Keratinocyte (primary cell): ENCODE data around the gene BDKRB2. TPM values are rescaled to one million over a fixed set of nuclear protein-coding genes. Genes with fewer than 3 reads are reported as not detected.

Experiments used
- DNase-seq: peaks from one replicate; pipeline ENCODE4 v3.0.0-alpha.2; 2011; ENCODE audit warnings: low read depth, missing footprints, low spot score
- FAIRE-seq: peaks from 2 replicates; lab custom pipeline; 2011; peaks lifted over from hg19 to GRCh38; lab: Jason Lieb, UNC
- H2AFZ ChIP-seq: 2 replicates; pipeline ENCODE4 v1.6.0; 2012; ENCODE audit warnings: low read length, control low read depth, inconsistent platforms; ENCODE audit not compliant: control insufficient read depth
- H3K27ac ChIP-seq: 2 replicates; pipeline ENCODE4 v1.5.1; 2011; ENCODE audit warnings: low read length; ENCODE audit not compliant: control insufficient read depth, insufficient read depth
- H3K27me3 ChIP-seq: 3 replicates; pipeline ENCODE4 v1.6.0; 2011; ENCODE audit warnings: low read length; ENCODE audit not compliant: control insufficient read depth, insufficient read depth; ENCODE audit errors: extremely low read depth
- H3K36me3 ChIP-seq, 2 experiments: 2 replicates in 1 of 2; 3 replicates in 1 of 2; pipeline ENCODE4 v1.5.1; 2011; ENCODE audit warnings: low read length in 2 of 2, mild to moderate bottlenecking in 1 of 2; ENCODE audit not compliant: control insufficient read depth in 2 of 2, insufficient read depth in 2 of 2; ENCODE audit errors: extremely low read depth in 1 of 2
- H3K4me1 ChIP-seq: 3 replicates; pipeline ENCODE4 v1.5.1; 2011; ENCODE audit warnings: low read length; ENCODE audit not compliant: control insufficient read depth, insufficient read depth; ENCODE audit errors: extremely low read depth
- H3K4me2 ChIP-seq: 3 replicates; pipeline ENCODE4 v1.6.0; 2011; ENCODE audit warnings: low read depth, low read length; ENCODE audit not compliant: control insufficient read depth, insufficient read depth; ENCODE audit errors: extremely low read depth
- H3K4me3 ChIP-seq, 3 experiments: fragments of 200-600 bp in 1 of 3; sonication (generic) in 1 of 3; 2 replicates in 2 of 3; 3 replicates in 1 of 3; pipeline ENCODE4 v1.5.1; 2011 to 2016; ENCODE audit warnings: low read length in 3 of 3, mild to moderate bottlenecking in 3 of 3, control low read depth in 2 of 3, inconsistent platforms in 1 of 3, low read depth in 1 of 3, mixed read lengths in 1 of 3, mixed run types in 1 of 3, moderate library complexity in 1 of 3; ENCODE audit not compliant: control insufficient read depth in 2 of 3, insufficient read depth in 2 of 3; ENCODE audit errors: extremely low read depth in 1 of 3
- H3K79me2 ChIP-seq: 2 replicates; pipeline ENCODE4 v1.6.0; 2012; ENCODE audit warnings: low read length; ENCODE audit not compliant: control insufficient read depth, insufficient read depth
- H3K9ac ChIP-seq: 3 replicates; pipeline ENCODE4 v1.6.0; 2011; ENCODE audit warnings: low read length; ENCODE audit not compliant: control insufficient read depth, insufficient read depth; ENCODE audit errors: extremely low read depth
- H3K9me1 ChIP-seq: 3 replicates; pipeline ENCODE4 v1.6.0; 2011; ENCODE audit warnings: low read length; ENCODE audit not compliant: control insufficient read depth, insufficient read depth; ENCODE audit errors: extremely low read depth
- H3K9me3 ChIP-seq: 2 replicates; pipeline ENCODE4 v1.5.1; 2012; ENCODE audit warnings: low read depth, low read length; ENCODE audit not compliant: control insufficient read depth
- H4K20me1 ChIP-seq: 3 replicates; pipeline ENCODE4 v1.6.0; 2011; ENCODE audit warnings: low read length; ENCODE audit not compliant: control insufficient read depth, insufficient read depth; ENCODE audit errors: extremely low read depth
- EZH2 ChIP-seq: IDR thresholded peaks from one replicate; pipeline ENCODE4 v1.6.1; 2012; ENCODE audit warnings: inconsistent platforms, mild to moderate bottlenecking, low read length, moderate library complexity
- dilution Hi-C: fragments of 300-500 bp; cut with MboI; formaldehyde crosslinking; loops from one replicate; pipeline ENCODE4 v1.7.0; 2020; ENCODE audit warnings: low sequenced_read_pairs; ENCODE audit not compliant: extremely low pct_ligation_motif_present
- polyA plus RNA-seq, 5 experiments: library from polyadenylated mRNA; depleted of rRNA in 3 of 5; stranded (reverse) in 3 of 5; stranded (forward) in 1 of 5; unstranded in 1 of 5; fragments of >200 nt; gene quantifications; 1 replicate in 1 of 5; 2 replicates in 3 of 5; 3 replicates in 1 of 5; pipeline versions ENCODE4 v1.2.1 to v1.2.3, GENCODE V29; 2011 to 2012; ENCODE audit warnings: missing spikeins in 2 of 5, low read depth in 1 of 5, low replicate concordance in 1 of 5
- TF ChIP-seq, protein P1 (sequence below), 3 experiments: IDR thresholded peaks in 1 of 3; conservative IDR thresholded peaks in 1 of 3; optimal IDR thresholded peaks in 1 of 3; 2 replicates in 2 of 3; 3 replicates in 1 of 3; pipeline versions ENCODE3 to v1.5.1; 2011; ENCODE audit warnings: low read length in 3 of 3, mild to moderate bottlenecking in 3 of 3, moderate library complexity in 2 of 3, control low read depth in 1 of 3, inconsistent platforms in 1 of 3; ENCODE audit not compliant: insufficient read depth in 2 of 3; ENCODE audit errors: extremely low read depth in 1 of 3

The BDKRB2 gene
- polyA plus RNA-seq, 1 donor (not counting 4 experiments of a cell fraction or from before 2014, with no cell fraction given): 13.2 TPM

DNA sequence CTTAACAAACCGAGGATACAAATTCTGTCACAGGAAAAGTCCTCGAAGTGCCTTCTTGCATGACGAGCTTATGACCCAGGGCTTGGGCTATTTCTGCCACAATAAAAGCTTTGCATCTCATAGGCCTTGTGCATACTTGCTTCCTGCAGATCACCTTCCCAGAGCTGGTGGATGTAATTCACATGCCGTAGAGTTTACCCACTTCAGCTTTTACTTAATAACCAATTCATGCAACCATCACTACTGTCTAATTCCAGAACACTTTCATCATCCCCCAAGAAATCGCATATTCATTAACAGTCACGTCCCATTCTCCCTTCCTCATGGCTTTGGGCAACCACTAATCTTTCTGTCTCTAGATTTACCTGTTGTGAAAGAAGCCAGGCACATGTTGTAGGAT, 42.4 kb downstream of the BDKRB2 start:
- Histone ChIP-seq H3K4me3 (no peak overlapping the region), H3K9me1 (no peaks in the 10 kb centered on the region), H4K20me1 (peaks cover under 1% of the 10 kb centered on the region), H3K9ac (no peak overlapping the region), H3K4me2 (no peak overlapping the region), H3K79me2 (no peaks in the 10 kb centered on the region), H3K27me3 (no peaks in the 10 kb centered on the region), H3K9me3 (no peaks in the 10 kb centered on the region), H3K4me1 (peaks cover 8% of the 10 kb centered on the region), H2AFZ (no peak overlapping the region), H3K36me3 (peaks cover 2% of the 10 kb centered on the region in 2 experiments), H3K27ac (no peak overlapping the region)
- dilution Hi-C loops: no loop called here
- FAIRE-seq (no peak), DNase-seq (no peak)
- no peak for TF ChIP-seq EZH2
- TF ChIP-seq, protein P1, sequence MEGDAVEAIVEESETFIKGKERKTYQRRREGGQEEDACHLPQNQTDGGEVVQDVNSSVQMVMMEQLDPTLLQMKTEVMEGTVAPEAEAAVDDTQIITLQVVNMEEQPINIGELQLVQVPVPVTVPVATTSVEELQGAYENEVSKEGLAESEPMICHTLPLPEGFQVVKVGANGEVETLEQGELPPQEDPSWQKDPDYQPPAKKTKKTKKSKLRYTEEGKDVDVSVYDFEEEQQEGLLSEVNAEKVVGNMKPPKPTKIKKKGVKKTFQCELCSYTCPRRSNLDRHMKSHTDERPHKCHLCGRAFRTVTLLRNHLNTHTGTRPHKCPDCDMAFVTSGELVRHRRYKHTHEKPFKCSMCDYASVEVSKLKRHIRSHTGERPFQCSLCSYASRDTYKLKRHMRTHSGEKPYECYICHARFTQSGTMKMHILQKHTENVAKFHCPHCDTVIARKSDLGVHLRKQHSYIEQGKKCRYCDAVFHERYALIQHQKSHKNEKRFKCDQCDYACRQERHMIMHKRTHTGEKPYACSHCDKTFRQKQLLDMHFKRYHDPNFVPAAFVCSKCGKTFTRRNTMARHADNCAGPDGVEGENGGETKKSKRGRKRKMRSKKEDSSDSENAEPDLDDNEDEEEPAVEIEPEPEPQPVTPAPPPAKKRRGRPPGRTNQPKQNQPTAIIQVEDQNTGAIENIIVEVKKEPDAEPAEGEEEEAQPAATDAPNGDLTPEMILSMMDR (optimal IDR thresholded peaks at IDR 0.05 in 1 of 3, IDR thresholded peaks at IDR 0.05 in 1 of 3, conservative IDR thresholded peaks at IDR 0.05 in 1 of 3; ENCODE audit: extremely low read depth in 1 of 3, insufficient read depth in 2 of 3, low read length in 3 of 3): no peak

DNA sequence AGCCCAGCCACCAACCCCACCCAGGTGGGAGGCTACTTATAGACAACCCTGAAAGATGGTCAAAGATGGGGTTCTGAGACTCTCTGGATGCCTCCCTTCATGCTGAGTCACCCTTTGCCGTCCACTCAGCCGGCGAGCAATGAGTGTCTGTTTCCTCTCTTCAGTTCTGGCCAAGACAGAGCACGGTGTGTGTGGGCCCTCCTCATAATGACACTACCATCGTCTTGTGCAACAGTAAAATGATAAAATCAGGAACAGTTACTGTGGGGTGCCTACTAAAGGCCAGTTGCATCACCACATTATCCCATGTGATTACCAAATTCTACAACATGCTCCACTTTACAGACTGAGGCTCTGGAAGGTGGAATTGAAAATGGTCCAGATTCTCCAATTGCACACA, 44.4 kb downstream of the BDKRB2 start:
- no peak for FAIRE-seq
- Histone ChIP-seq H2AFZ (no peak overlapping the region), H3K79me2 (no peaks in the 10 kb centered on the region), H3K9ac (no peak overlapping the region), H3K9me1 (no peaks in the 10 kb centered on the region), H3K9me3 (no peaks in the 10 kb centered on the region), H3K36me3 (no peaks in the 10 kb centered on the region), H3K27me3 (no peaks in the 10 kb centered on the region), H3K4me3 (no peak overlapping the region), H3K4me1 (peaks cover 20% of the 10 kb centered on the region), H4K20me1 (no peaks in the 10 kb centered on the region), H3K4me2 (no peak overlapping the region), H3K27ac (no peak overlapping the region)
- no peak for DNase-seq
- TF ChIP-seq EZH2: no peak
- TF ChIP-seq, protein P1 (optimal IDR thresholded peaks at IDR 0.05 in 1 of 3, IDR thresholded peaks at IDR 0.05 in 1 of 3, conservative IDR thresholded peaks at IDR 0.05 in 1 of 3; ENCODE audit: extremely low read depth in 1 of 3, insufficient read depth in 2 of 3, low read length in 3 of 3): no peak
- dilution Hi-C loops: no loop called here
